Measurements from ENCODE around the gene HID1.
"Not testable (repeated sequence)": the region's sequence is repeated elsewhere in the genome, so short reads cannot be mapped to it uniquely, and the experiment has no call there.

Gene HID1

DNA sequence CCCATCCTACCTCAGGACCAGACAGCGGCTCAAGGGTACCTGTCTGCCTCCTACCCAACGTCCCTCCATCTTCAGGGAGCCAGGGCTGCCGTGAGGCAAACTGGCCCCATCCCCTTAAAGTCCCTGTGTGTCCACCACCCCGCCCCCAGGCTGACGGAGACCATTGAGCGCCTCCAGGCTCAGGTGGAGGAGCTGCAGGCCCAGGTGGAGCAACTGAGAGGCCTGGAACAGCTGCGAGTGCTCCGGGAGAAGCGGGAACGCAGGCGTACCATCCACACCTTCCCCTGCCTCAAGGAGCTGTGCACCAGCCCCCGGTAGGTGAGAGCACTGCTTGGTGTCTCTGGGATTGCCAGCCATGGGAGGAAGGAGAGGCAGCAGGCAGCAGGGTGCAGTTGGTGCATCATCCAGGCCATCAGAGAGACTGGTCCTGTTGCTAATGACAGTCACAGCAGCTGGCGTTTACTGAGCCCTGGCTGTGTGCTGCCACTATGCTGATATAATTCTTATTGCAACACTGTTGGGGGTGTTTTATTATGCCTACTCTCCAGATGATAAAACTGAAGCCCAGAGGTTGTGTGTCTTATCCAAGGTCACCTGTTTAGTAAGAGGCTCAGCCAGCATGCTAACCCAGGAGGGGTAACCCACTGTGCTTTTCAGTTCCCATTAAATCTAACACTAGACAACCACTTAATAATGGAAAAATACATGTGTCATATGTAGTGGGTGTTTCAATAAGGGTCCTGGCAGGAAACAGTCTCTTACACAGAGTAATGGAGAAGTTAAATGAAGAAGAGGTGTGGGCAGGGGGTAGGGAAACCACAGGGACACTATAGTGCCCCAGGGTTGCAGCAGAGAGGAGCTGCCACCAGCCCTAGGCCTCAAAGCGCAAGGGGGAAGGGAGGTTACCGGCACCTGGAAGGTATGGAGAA, 29.6 kb upstream of the HID1 start:
- no peak for DNase-seq (ENCODE audit: low read depth)

DNA sequence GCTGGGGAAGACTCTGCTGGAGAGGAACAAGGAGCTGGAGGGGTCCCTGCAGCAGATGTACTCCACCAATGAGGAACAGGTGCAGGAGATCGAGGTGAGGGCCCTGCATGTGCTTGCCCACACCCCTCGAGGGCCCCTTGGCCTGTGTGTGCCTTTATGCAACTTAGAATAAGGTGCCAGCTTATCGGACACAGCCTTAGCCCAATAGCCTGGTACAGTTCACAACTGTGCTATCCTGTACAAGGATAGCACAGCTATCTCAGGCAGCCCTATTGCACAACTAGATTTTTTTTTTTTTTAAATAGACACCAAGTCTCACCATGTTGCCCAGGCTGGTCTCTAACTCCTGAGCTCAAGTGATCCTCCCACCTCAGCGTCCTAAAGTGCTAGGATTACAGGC, 27.0 kb upstream of the HID1 start:
- DNase-seq (ENCODE audit: low read depth) = no peak

DNA sequence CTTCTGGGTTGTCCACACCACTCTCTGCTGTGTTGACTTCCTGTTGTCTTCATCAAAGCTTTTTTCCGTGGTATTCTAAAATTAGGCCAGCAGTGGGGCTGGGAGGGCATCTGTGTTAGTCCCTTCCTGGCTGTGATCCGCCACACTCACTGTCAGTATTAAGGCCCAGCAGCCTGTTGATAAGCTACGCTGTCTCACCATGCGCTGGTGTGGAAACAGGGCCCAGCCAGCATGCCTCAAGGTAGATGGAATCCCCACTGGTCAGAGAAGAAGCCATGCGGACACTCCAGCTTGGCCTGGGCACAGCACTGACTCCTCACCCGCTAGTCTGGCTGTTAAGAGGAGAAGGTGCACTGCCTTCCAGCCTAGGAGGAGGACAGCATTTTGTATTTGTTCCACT, 26.2 kb upstream of the HID1 start:
- DNase-seq (ENCODE audit: low read depth) = no peak

DNA sequence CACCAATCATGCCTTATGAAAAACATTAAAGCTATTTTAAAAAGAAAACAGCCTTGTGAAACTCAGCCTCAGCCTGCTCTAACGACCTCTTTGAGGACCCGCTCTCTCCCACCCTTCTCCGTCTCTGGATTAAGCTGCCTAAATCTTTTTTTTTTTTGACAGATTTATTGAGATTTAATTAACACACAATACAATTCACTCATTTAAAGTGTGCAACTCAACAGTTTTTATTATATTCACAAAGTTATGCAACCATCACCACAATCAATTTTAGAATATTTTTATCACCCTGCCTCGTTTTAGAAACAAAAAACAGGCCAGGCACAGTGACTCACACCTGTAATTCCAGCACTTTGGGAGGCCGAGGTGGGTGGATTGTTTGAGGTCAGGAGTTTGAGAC, 23.3 kb upstream of the HID1 start:
- DNase-seq (ENCODE audit: low read depth) = no peak

DNA sequence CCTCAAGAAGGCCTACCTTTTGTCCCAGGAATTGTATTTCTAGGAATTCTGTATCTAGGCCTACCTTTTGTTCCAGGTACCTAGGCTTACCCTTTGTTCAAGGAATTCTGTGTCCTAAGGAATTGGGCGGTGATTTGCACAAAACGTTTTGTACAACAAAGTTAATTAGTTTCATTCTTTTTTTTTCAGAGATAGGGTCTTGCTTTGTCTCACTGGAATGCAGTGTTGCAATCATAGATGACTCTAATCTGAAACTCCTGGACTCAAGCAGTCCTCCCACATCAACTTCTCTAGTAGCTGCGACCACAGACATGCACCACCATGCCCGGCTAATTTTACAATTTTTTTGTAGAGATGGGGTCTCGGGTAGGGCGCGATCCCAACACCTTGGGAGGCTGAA, 21.9 kb upstream of the HID1 start:
- no peak for DNase-seq (ENCODE audit: low read depth)

DNA sequence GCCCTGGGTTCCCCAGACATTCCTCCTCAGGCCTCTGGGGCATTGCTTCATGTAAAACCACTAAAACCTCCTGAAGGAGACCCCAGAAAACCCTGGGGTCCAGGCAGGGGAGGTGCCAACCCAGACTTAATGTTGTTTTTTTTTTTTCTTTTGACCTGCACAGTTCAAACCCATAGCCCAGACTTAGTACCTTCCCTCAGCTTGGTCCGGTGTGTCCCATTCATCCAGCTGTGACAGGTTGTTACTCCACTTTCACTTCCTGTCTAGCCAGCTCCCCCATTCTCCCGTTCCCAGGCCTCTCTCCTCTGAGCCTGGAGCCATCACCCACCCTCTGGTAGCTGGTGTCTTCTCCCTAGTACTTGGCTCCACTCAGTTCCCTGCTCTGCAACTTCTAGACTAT, 19.7 kb upstream of the HID1 start:
- DNase-seq (ENCODE audit: low read depth) = no peak

DNA sequence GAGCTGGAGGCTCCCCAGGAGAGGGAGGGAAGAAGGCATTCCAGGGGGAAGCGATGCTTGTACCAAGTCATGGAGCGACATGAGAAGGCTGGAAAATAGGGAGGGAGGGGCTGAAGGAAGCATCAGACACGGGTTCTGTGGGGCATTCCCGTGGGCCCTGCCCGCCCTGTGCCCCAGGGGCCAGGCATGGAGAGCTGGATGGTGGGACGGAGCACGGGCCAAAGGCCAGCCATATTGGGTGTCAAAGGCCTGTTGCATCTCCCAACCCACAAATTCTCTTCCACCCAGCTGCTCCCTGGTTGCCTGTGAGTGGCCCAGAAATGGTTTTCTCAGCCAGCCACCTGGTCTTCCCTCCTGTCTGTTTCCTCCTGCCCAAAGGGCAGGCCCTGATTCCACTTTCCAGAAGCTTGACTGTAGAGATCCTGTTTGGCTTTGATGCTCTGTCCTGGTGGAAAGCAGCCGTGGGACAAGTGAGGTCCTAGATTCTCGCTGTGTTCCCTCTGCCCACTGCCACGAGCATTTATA, 18.1 kb upstream of the HID1 start:
- DNase-seq (ENCODE audit: low read depth) = no peak

DNA sequence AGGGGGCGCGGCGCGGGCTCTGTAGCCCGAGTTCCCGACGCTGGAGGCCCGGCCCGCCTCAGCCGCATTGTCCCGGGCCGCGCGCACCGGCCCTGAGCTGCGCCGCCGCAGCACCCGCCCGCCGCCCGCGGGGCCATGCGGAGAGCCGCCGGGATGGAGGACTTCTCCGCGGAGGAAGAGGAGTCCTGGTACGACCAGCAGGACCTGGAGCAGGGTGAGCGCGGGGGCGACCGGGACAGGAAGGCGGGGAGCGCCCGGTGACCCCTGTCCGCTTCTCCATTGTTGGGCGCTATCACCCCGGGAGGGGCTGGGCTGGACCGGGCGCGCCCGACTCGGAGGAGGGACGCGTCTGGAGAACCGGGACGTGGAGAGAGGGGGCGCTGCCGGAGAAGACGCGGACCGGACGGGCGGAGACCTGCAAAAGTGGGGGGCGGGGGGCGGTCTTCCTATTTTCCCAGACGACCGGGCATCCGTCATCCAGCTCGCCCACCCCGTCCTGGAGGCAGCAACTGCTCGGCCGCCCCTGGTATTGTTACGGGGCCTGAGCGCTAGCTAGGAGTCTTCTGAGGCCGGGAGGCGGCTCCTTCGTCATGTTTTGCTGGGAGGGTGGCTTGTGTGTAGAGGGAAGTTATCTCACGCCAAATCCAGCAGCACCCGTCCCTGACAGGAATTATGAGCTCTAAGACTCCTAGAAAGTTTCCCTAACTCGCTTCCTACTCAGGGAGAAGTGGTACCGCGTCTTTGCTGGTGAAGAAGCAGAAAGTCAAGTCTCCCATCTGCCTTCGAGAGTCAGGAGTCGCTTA, 15.6 kb upstream of the HID1 start:
- DNase-seq (ENCODE audit: low read depth) = no peak

DNA sequence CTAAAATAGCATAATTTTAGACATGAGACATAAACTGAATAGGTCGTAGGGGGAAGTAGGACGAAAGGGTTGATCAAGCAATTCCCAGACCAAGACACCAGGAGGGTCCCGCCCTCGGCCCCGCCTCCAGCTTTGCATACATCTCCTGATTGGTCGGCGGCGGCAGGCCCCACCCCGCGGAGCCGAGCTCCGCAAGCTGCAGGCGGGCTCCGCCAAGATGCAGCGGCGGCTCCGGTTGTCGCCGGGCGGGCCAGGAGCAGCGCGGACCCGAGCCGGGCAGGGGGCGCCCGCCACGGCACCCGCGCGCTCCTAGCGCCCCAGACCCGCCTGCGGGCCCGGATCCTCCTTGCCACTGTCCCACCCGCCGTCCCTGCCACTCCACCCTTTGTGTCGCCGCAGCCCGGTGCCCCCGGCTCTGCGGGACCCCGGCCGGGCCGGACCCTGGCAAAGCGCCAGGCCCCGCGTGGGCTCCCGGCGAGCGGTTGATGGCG, 14.9 kb upstream of the HID1 start, which contains the start of gene CDR2L:
TSS of gene CDR2L (plus strand) at position 215 of the 491 bp plus-strand sequence. CDS start 412 bp downstream, outside the sequence.
- DNase-seq (ENCODE audit: low read depth) = peak; percentile 89

DNA sequence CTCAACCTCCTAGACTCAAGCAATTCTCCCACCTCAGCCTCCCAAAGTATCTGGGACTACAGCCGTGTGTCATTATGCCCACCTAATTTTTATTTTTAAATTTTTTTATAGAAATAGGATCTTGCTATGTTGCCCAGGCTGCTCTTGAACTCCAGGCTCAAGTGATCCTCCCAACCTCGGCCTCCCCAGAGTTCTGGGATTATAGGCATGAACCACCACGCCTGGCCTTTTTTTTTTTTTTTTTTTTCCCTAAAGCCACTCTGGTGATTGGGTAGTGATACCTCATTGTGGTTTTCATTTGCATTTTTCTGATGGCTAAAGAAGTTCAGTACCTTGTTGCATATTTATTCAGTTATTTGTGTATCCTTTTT, 13.6 kb upstream of the HID1 start:
- DNase-seq (ENCODE audit: low read depth) = no peak

DNA sequence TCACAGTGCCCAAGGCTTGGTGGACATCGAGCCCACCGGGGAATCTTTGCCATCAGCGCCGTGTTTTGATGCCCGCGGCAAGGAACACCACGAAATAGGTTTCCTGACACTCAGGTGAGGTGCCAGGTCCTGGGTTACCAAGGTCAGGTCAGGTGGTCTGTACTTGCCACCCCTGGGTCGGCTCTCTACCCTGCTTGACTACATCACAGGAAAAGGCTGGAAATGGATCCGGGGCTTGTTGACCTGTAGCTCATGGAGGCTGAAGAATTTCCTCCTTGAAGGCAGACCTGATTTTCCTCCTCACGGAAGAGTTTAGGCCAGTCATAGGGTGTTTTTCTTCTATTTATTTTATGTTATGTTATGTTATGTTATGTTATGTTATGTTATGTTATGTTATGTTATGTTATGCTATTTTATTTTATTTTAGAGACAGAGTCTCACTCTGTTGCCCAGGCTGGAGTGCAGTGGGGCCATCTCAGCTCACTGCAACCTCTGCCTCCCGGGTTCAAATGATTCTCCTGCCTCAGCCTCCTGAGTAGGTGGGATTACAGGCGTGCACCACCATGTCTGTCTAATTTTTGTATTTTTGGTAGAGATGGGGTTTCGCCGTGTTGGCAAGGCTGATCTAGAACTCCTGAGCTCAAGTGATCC, 10.2 kb upstream of the HID1 start:
- not testable (repeated sequence) for DNase-seq (ENCODE audit: low read depth)

DNA sequence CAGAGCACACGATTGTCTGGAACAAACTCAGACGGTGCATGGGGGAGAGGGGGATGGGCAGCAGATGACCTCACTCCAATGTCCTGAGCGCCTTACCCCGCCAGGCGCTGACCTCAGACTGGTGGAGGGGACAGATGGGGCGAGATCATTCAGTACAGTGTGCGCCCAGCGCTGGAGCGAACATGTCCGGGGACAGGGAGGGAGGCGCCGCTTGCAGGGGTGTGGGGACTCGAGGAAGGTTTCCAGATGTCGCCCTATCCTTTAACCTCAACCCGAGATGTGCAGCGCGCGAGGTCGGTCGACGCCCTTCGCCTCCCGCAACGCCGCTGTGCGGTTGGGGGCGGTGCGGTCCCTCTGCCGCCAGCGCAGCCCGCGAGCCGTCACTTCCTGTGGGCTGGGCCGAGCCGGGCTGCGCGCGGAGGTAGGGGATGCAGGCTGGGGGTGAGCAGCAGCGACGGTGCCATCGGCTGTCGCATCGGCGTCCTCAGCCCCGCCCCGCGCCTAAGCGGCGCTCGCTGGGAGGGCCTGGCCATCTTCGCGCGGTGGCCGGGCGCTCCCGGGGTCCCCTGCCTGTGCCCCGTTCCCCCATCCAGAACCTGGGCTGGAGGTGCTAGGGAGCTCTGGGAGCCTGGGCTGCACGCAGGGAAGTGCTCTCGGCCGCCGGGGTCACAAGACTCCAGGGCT, 9.6 kb upstream of the HID1 start:
- peak; percentile 60 for DNase-seq (ENCODE audit: low read depth)

DNA sequence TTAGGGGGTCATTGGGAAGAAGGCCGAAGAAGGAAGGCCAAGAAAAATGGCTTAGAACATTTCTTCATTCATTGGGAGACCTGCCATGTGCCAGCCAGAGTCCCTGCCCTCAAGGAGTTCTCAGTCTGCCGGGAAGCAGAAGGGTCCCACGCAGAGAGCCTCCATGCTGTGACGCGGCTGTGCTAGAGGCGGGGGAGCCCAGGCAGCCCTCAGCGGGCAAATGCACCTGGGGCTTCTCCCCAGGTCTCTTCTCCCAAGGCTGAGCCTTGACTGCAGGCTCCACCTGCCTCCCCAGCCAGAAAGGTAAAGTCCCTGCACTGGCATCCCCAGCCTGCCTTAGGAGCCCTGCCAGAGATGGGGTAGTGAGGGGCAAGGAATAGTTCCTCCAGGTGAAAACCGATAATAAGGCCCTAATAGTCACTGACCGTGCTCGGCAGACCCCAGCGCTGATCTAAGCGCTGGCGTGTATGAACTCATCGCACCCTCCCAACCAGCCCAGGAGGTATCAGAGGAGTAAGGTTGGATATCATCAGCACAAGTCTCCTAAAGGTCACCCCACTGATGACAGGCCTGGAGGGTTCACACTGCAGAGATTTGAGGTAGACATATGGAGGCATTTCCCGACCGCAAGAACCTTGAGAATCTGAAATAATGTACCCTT, 8.9 kb upstream of the HID1 start:
- no peak for DNase-seq (ENCODE audit: low read depth)

DNA sequence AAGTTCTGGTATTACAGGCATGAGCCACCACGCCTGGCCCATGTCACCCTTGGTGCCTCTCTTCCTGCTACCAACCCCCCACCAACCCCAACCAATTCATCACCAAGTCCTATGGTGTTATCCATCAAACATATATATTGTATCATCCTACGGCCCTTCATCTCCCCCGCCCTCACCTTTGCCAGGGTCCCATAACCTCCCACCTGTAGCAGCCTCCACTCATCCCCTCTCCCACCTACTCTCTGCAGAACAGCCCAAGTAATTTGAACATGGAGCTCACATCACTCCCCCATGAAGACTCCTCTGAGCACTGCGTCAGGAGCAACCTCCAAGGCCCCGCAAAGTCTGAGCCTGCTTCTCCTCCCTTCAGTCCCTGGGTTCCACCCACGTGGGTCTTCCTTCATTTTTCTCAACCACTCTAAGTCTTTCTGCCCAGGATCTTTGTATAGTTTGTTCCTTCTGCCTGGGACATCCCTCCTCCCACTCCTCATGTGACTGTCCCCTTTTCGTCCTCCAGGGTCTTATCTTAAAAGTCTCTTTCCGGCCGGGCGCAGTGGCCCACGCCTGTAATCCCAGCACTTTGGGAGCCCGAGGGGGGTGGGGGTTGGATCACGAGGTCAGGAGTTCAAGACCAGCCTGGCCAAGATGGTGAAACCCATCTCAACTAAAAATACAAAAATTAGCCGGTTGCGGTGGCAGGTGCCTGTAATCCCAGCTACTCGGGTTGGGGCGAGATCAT, 7.0 kb upstream of the HID1 start:
- no peak for DNase-seq (ENCODE audit: low read depth)

DNA sequence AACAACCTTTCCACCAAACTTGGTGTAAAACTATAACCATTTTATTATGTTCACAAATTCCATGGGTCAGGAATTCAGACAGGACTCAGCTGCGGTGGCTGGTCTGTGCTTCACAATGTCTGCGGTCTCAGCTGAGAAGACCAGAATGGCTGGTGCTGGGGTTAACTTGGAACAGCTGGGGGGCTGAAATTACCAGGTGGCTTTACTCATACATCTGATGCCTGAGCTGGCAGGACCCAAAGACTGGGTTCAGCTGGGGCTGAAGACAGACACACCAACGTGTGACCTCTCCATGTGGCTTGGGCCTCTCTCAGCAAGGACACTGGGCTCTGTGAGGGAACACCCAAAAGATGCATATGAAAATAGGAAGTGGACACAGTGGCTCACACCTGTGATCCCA, 5.7 kb upstream of the HID1 start:
- no peak for DNase-seq (ENCODE audit: low read depth)

DNA sequence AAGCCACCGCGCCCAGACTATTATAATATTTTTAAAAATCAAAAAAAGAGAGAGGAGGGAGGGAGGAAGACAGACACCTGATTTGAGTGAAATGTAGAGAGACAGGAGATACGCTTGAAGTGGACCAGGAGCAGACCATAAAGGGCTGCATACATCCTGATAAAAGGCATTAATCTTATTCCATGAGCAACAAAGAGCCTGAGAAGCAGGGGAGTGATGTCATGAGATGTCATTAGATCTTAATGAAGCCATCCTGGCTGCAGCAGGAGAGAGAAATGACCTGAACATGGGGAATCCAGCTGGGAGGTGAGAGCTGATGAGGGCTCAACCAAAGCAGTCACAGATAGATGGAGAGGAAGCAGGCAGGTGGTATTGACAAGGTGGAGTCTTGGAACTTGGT, 5.2 kb upstream of the HID1 start:
- DNase-seq (ENCODE audit: low read depth) = no peak

DNA sequence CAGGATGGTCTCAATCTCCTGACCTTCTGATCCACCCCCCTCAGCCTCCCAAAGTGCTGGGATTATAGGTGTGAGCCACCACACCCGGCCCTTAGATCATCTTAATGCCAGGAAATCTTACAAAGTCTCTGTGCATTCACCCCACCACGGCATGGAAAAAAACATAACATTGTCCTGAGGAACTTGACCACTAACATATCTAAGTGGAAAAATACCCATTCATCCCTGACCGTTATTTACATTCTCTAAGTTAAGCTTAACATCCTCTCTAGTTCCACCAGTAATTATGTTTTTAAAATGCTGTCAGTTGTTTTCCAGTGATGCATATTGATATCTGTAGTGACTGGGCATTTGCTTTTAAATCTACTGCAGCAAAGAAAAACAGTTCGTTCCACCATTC, 3.4 kb upstream of the HID1 start:
- no peak for DNase-seq (ENCODE audit: low read depth)

DNA sequence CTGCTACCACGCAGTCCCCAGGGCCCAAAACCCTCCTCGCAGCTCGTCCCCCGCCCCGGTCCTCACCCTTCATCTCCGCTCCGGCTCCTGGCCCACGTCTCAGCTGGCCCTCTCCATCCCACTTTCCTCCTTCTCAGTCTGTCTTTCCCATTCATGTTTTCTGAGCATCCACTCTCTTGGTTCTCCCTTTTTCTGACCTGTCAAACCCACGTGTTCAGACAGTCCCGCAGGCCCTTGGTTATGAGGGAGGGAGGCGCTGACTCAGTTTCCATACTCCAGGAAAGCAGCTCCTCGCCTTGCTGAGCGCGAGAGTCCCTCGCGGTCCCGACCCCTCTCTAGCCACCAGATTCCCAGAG, 392 bp upstream of the HID1 start:
- no peak for DNase-seq (ENCODE audit: low read depth)

DNA sequence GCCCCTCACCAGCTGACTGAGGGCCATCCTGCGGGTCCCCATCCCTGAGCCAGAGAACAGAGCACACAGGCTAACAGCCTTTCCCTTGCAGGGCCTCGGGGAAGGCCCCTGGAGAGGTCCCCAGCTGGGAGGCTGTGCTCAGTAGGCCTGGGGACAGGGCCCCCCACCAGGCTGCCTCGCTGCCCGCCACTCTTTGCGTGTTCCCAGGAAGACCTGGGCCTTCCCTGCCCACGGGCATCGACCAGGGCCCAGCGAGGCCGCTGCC, 785 bp downstream of the HID1 start:
- DNase-seq (ENCODE audit: low read depth) = no peak

DNA sequence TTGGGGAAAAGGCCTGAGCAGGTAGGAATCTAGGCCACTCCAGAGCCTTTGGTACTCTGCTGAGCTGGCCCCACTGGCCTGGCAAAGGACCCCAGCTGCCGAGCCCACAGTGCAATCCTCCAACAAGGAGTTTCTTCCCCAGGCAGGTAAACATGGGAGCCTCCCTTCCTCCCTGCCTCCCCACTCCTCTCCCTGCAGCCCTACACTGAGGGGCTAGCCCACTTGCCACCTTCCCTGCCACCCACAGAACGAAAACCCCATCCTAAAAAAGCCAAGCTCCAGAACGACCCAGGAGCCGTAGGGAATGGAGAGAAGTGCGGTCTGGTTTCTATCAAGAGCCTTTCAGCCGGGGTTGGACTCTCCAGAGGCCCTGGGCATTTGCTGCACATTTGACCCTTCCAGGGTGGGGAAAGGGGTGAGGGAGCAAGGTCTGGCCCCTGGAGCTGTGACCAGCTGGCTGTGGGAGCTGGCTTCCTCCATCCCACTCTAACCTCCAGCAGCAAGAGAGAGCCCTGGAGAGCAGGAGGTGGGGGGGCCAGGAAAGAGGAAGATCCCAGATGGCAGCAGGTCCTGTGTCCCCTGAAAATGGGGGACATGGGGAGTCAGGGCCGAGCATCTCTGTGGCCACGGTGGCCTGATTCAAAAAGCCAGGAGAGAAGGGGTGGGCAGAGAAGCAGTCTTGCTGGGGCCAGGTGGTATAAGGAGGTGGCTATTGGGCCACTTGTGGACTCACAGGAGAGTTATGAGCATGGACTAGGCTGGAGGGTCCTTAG, 1.3 kb downstream of the HID1 start:
- no peak for DNase-seq (ENCODE audit: low read depth)
